ENCODE data around the gene ELK4. TPM values are rescaled to one million over a fixed set of nuclear protein-coding genes. Genes with fewer than 3 reads are reported as not detected.

Gene ELK4
- total and polyA plus RNA-seq, 2 of the 8 experiments (the other 6 are each of a cell fraction or from before 2014, with no cell fraction given) = 2.9 to 26.3 TPM

GRCh38 chr1:205670611-205671430 lies 39.0 kb upstream of the ELK4 start (continued):
- TF ChIP-seq MAX (IDR thresholded peaks at IDR 0.05) (peak; percentile 45; the same call in 1 of the 2 replicates), TBP (IDR thresholded peaks at IDR 0.05; ENCODE audit: low read depth, low read length) (0 out of 2 replicates have a peak, but pooled peaks have one; percentile 27), HDAC2 (IDR thresholded peaks at IDR 0.05; ENCODE audit: borderline replicate concordance in 1 of 2, low read depth in 2 of 2, low read length in 2 of 2) (peak in 1 of 2 experiments; percentile 67; a peak in 1 of 4 replicates), PHF8 (conservative IDR thresholded peaks at IDR 0.05; ENCODE audit: low read depth, low read length) (no peak), TEAD4 (IDR thresholded peaks at IDR 0.05; ENCODE audit: low read depth, low read length) (no peak; the same call in 1 of the 2 replicates), RBBP5 (IDR thresholded peaks at IDR 0.05; ENCODE audit: borderline replicate concordance, low read depth, low read length) (peak; percentile 80; the same call in 1 of the 2 replicates), SP1 (IDR thresholded peaks at IDR 0.05; ENCODE audit: low read depth, low read length) (no peak), RXRA (IDR thresholded peaks at IDR 0.05; ENCODE audit: insufficient read depth, low read depth, low read length) (no peak), POLR2A (IDR thresholded peaks at IDR 0.05; ENCODE audit: control extremely low read depth in 1 of 2, low read depth in 2 of 2, low read length in 2 of 2) (no peak), ASH2L (IDR thresholded peaks at IDR 0.05; ENCODE audit: low read length) (peak; percentile 91)
